GM12878 (cell line): ENCODE data around the gene SULF2. TPM values are rescaled to one million over a fixed set of nuclear protein-coding genes. Genes with fewer than 3 reads are reported as not detected.
A peak's percentile ranks its signal among the peaks of the same experiment; 100 is the strongest.

Experiments
- ATAC-seq: fragments of 200-7000 bp; cut with Tn5 transposase; 3 replicates; pipeline ENCODE4 v1.9.1; 2020; ENCODE audit warnings: mild to moderate bottlenecking, moderate library complexity
- BruUV-seq: library from RNA; stranded (reverse); fragments of 400-500 nt; replicated peaks from 2 replicates; lab custom pipeline; 2021; lab: Mats Ljungman, UMichigan
- CTCF ChIA-PET: fragments of 300-600 bp; sonication (Branson Sonifier 250); formaldehyde crosslinking; extraction: SDS; loops from one replicate; lab custom pipeline; 2021; ENCODE audit warnings: inconsistent platforms; lab: Yijun Ruan, JAX
- POLR2A ChIA-PET: fragments of 350-600 bp; formaldehyde crosslinking; extraction: SDS; loops from one replicate; lab custom pipeline; 2021; ENCODE audit warnings: inconsistent platforms; lab: Charles Lee
- RAD21 ChIA-PET: fragments of 300-600 bp; sonication (Branson Sonifier 250); formaldehyde crosslinking; loops from one replicate; lab custom pipeline; 2023; ENCODE audit warnings: antibody characterized with exemption; ENCODE audit not compliant: unreplicated experiment; lab: Charles Lee
- SMC1A ChIA-PET: fragments of 300-600 bp; sonication (Branson Sonifier 250); formaldehyde crosslinking; loops from one replicate; lab custom pipeline; 2023; ENCODE audit not compliant: unreplicated experiment, uncharacterized antibody; lab: Charles Lee
- DNase-seq: peaks from one replicate; pipeline ENCODE4 v3.0.0-alpha.2; 2011; ENCODE audit warnings: low read depth, low spot score
- FAIRE-seq: peaks from 3 replicates; lab custom pipeline; 2011; peaks lifted over from hg19 to GRCh38; lab: Jason Lieb, UNC
- H2AFZ ChIP-seq: 2 replicates; pipeline ENCODE4 v1.6.0; 2011; ENCODE audit warnings: low read depth, low read length, control low read depth; ENCODE audit not compliant: control insufficient read depth
- H3K27ac ChIP-seq: 2 replicates; pipeline ENCODE4 v1.5.1; 2011; ENCODE audit warnings: control low read depth; ENCODE audit not compliant: control insufficient read depth, insufficient read depth
- H3K27me3 ChIP-seq, 2 experiments: replicated peaks in 1 of 2; 2 replicates each; pipeline versions ENCODE4 v1.6.0 to v1.6.1; 2011; ENCODE audit warnings: low read length in 1 of 2; ENCODE audit not compliant: control insufficient read depth in 2 of 2, insufficient read depth in 2 of 2
- H3K36me3 ChIP-seq, 2 experiments: 2 replicates each; pipeline ENCODE4 v1.5.1; 2011; ENCODE audit warnings: low read length in 1 of 2; ENCODE audit not compliant: control insufficient read depth in 2 of 2, insufficient read depth in 2 of 2
- H3K4me1 ChIP-seq: 2 replicates; pipeline ENCODE4 v1.6.1; 2011; ENCODE audit warnings: mild to moderate bottlenecking, low read length, moderate library complexity, mixed read lengths; ENCODE audit not compliant: control insufficient read depth, insufficient read depth
- H3K4me2 ChIP-seq: 2 replicates; pipeline ENCODE4 v1.6.0; 2011; ENCODE audit warnings: control low read depth; ENCODE audit not compliant: control insufficient read depth, insufficient read depth
- H3K4me3 ChIP-seq: fragments of 200-600 bp; sonication (generic); 2 replicates; pipeline ENCODE4 v1.5.1; 2016
- H3K79me2 ChIP-seq: 2 replicates; pipeline ENCODE4 v1.6.0; 2011; ENCODE audit warnings: low read length; ENCODE audit not compliant: control insufficient read depth, insufficient read depth
- H3K9ac ChIP-seq: 2 replicates; pipeline ENCODE4 v1.8.0; 2011; ENCODE audit warnings: low read length, control low read depth, mixed read lengths; ENCODE audit not compliant: control insufficient read depth, insufficient read depth
- H3K9me3 ChIP-seq: replicated peaks from 3 replicates; pipeline ENCODE4 v1.5.1; 2011; ENCODE audit warnings: mild to moderate bottlenecking, low read length; ENCODE audit not compliant: control insufficient read depth, insufficient read depth
- H4K20me1 ChIP-seq: 2 replicates; pipeline ENCODE4 v1.6.0; 2011; ENCODE audit not compliant: control insufficient read depth, insufficient read depth
- CHD1 ChIP-seq: IDR thresholded peaks from 2 replicates; pipeline ENCODE4 v1.6.1; 2012; ENCODE audit warnings: low read depth, low read length, improper control_type of control experiment
- FOXK2 ChIP-seq: fragments of 450-650 bp; IDR thresholded peaks from 2 replicates; pipeline ENCODE4 v1.6.1; 2017; ENCODE audit warnings: mild to moderate bottlenecking, moderate library complexity
- NFXL1 ChIP-seq: fragments of 450-650 bp; IDR thresholded peaks from 2 replicates; pipeline ENCODE4 v1.6.1; 2017; ENCODE audit warnings: antibody characterized with exemption, mild to moderate bottlenecking, borderline replicate concordance
- PAX8 ChIP-seq: fragments of 450-650 bp; IDR thresholded peaks from 2 replicates; pipeline ENCODE4 v1.6.1; 2017; ENCODE audit warnings: mild to moderate bottlenecking, moderate library complexity
- RAD51 ChIP-seq: fragments of 450-650 bp; IDR thresholded peaks from 2 replicates; pipeline ENCODE4 v1.6.1; 2016; ENCODE audit warnings: moderate library complexity, mild to moderate bottlenecking, inconsistent platforms
- SPI1 ChIP-seq: IDR thresholded peaks from 2 replicates; pipeline ENCODE4 v1.6.1; 2011; ENCODE audit warnings: low read depth, mild to moderate bottlenecking, low read length, moderate library complexity, borderline replicate concordance; ENCODE audit not compliant: insufficient read depth
- ZNF384 ChIP-seq: IDR thresholded peaks from 2 replicates; pipeline ENCODE4 v1.6.1; 2012; ENCODE audit warnings: low read depth, mild to moderate bottlenecking, low read length, improper control_type of control experiment, borderline replicate concordance
- WGBS: methylation state at CpG from one replicate; pipeline ENCODE4 v1.1.6; 2016; ENCODE audit warnings: low lambda C conversion rate; ENCODE audit not compliant: insufficient replicate concordance, insufficient coverage; ENCODE audit errors: missing lambda C conversion rate; 5-methylcytosine and 5-hydroxymethylcytosine counted together
- in situ Hi-C: fragments of 300-500 bp; cut with MboI; formaldehyde crosslinking; loops from 9 replicates; pipeline ENCODE4 v1.14.3; 2018; ENCODE audit warnings: mixed read lengths
- intact Hi-C: fragments of 100-400 bp; cut with micrococcal nuclease; formaldehyde crosslinking; loops from one replicate; pipeline ENCODE4 v1.14.2; 2022; ENCODE audit not compliant: unreplicated experiment
- polyA plus RNA-seq, 11 experiments: library from polyadenylated mRNA; depleted of rRNA in 4 of 11; unstranded in 6 of 11; stranded (reverse) in 5 of 11; fragments of >200 nt; fragmentation: Nextera tagmentation in 4 of 11; fragmentation: Illumina TruSeq in 1 of 11; extraction: Ambion mirVana in 4 of 11; extraction: Trizol in 1 of 11; gene quantifications; 1 replicate in 1 of 11; 2 replicates in 10 of 11; pipeline versions ENCODE4 v1.2.1 to v1.2.3, GENCODE V29; 2011 to 2016; ENCODE audit warnings: inconsistent platforms in 2 of 11, missing spikeins in 2 of 11, low read depth in 1 of 11
- total RNA-seq, 4 experiments: library from RNA; depleted of rRNA in 3 of 4; stranded (reverse); fragments of >200 nt in 3 of 4; fragmentation: Illumina TruSeq in 1 of 4; extraction: Trizol in 1 of 4; gene quantifications; 2 replicates each; pipeline versions ENCODE4 v1.2.1 to v1.2.3, GENCODE V29; 2013 to 2021

Gene SULF2
- total and polyA plus RNA-seq, 10 of the 15 experiments (the other 5 are each of a cell fraction or from before 2014, with no cell fraction given) = 0.69 to 4.1 (median 1.6) TPM

GRCh38 chr20:47672886-47673670 is 112.2 kb downstream of the SULF2 start:
- RAD21 ChIA-PET = no interaction called here
- no peak for DNase-seq
- H3K79me2 ChIP-seq = no peaks in the 10 kb centered on the region
- 59% methylated on average over 14 of the region's 16 CpGs for WGBS
- POLR2A ChIA-PET = no interaction called here
- ATAC-seq = no peak
- no peak for FAIRE-seq
- H3K4me1 ChIP-seq = no peaks in the 10 kb centered on the region
- no peaks in the 10 kb centered on the region for H4K20me1 ChIP-seq
- no peaks in the 10 kb centered on the region for H3K9me3 ChIP-seq
- no peaks in the 10 kb centered on the region; a peak in 1 of 4 replicates for H3K27me3 ChIP-seq
- H3K4me2 ChIP-seq = no peak overlapping the region
- SMC1A ChIA-PET = no interaction called here
- no peak overlapping the region for H3K27ac ChIP-seq
- TF ChIP-seq PAX8 = no peak
- no peak for TF ChIP-seq ZNF384
- no peak for TF ChIP-seq RAD51
- peak; percentile 3; the same call in 1 of the 2 replicates for TF ChIP-seq NFXL1
- no peak for TF ChIP-seq FOXK2
- no peak overlapping the region for H3K4me3 ChIP-seq
- intact Hi-C loops (no loop called here), in situ Hi-C loops (no loop called here)
- BruUV-seq = no TSS peak
- no peaks in the 10 kb centered on the region for H3K36me3 ChIP-seq
- CTCF ChIA-PET = interaction anchor here (0.9 to 1.3 kb wide), 3 partner anchors 9 to 10 kb away, joined by 3 to 5 read pairs (median 4); no protein-coding TSS in a partner anchor
- H3K9ac ChIP-seq = no peak overlapping the region
- H2AFZ ChIP-seq = no peak overlapping the region

DNA sequence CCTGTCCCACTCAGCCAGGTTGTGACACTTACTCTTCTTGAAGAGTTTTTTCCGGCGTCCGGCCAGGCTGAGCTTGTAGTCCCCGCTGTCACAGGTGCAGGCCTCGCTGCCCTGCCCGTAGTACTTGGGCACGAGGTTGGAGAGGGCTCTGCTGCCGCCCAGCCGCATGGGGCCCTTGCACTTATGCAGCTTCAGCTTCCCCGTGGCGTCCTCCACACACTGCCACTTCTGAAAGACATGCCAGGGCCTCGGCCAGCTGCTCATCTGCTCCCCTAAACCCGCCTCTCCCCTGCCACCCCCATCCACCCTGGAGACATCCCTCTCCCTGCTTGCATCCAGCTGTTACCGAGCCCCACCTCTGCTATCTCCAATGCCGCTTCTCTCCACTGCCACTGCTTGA is 113.1 kb downstream of the SULF2 start:
- H3K27me3 ChIP-seq = no peaks in the 10 kb centered on the region; a peak in 1 of 4 replicates
- H3K79me2 ChIP-seq = no peaks in the 10 kb centered on the region
- H3K9me3 ChIP-seq = no peaks in the 10 kb centered on the region
- no peak overlapping the region for H3K4me2 ChIP-seq
- H4K20me1 ChIP-seq = no peaks in the 10 kb centered on the region
- no TSS peak for BruUV-seq
- H3K4me3 ChIP-seq = no peak overlapping the region
- no peaks in the 10 kb centered on the region for H3K36me3 ChIP-seq
- H3K9ac ChIP-seq = no peak overlapping the region
- no peak overlapping the region for H3K27ac ChIP-seq
- DNase-seq (no peak), FAIRE-seq (no peak), ATAC-seq (no peak)
- SMC1A ChIA-PET = interaction anchor here (1.3 kb wide), 1 partner anchor 11 kb away, joined by 3 read pairs; no protein-coding TSS in a partner anchor
- POLR2A ChIA-PET = no interaction called here
- WGBS = 59% methylated on average over 14 of the region's 15 CpGs
- in situ Hi-C loops = no loop called here
- TF ChIP-seq CHD1 (no peak), SPI1 (no peak)
- H2AFZ ChIP-seq = no peak overlapping the region
- CTCF ChIA-PET = interaction anchor here (0.9 to 1.3 kb wide), 3 partner anchors 8 to 949 kb away, joined by 3 to 5 read pairs (median 3); no protein-coding TSS in a partner anchor
- no peaks in the 10 kb centered on the region for H3K4me1 ChIP-seq
- RAD21 ChIA-PET = no interaction called here
- intact Hi-C loops = no loop called here
